T-helper 2 cell treated with Interferon-gamma antibody and Interleukin-4, amounts not matched to agents 5 μg/mL and 100 μg/mL, for 36 hours (primary cell): ENCODE data around the gene B9D1.

ENCODE experiments used
- DNase-seq: peaks from one replicate; pipeline ENCODE4 v3.0.0; 2021; ENCODE audit warnings: low spot score
- H3K27ac Mint-ChIP-seq: one replicate; pipeline ENCODE4 v1.8.0; 2021; ENCODE audit warnings: mild to moderate bottlenecking, mixed read lengths
- H3K27me3 Mint-ChIP-seq: one replicate; pipeline ENCODE4 v1.8.0; 2021; ENCODE audit warnings: low read depth, mixed read lengths
- H3K36me3 Mint-ChIP-seq: one replicate; pipeline ENCODE4 v1.8.0; 2021; ENCODE audit warnings: low read depth, mixed read lengths
- H3K4me1 Mint-ChIP-seq: one replicate; pipeline ENCODE4 v1.8.0; 2021; ENCODE audit warnings: low read depth, mixed read lengths
- H3K4me3 Mint-ChIP-seq: one replicate; pipeline ENCODE4 v1.8.0; 2022; ENCODE audit warnings: mild to moderate bottlenecking, moderate library complexity, mixed read lengths
- H3K9me3 Mint-ChIP-seq: one replicate; pipeline ENCODE4 v1.8.0; 2021; ENCODE audit warnings: mixed read lengths

The B9D1 gene

DNA sequence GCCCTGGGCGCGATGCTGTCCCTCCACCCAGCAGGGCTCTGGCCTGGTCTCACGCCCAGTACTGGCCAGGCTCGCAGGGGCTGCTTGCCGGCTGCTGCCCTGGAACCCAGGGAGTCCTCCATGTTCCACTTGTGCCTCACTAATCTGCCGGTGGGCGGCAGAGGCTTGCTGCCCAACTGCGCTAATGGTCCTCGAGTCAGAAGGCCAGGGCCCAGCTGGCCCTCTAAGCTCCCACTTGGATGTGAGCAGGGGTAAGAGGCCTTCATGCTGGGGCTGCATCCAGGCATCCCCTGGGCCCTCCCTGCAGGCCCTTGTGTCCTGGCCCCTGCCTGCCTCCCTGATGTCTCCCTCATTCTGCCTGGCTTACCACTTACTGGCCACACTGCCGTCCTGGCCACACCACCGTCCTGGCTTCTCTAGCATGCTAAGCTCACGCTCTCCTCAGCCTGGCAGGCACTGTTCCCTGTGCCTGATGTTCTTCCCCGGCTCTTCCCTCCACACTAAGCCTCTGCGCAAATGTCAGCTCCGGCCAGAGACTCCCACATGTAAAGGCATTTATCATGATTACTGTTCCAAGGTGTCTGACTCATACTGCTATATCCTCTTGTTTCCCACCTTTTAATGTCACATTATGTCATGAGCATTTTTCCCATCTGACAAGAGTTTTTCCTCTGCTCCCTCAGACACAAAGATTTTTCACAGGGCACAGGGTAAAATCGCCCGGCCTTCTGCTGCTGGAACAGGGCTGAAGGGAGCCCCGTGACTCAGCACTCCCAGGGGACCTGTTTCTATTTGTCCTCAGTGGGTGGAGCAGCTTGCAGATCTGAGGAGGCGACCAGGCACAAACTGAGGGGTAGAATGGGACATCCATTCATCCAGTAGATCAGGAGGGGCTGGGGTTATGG lies 15.9 kb downstream of the B9D1 start:
- no peaks in the 10 kb centered on the region for H3K36me3 Mint-ChIP-seq
- no peak overlapping the region for H3K4me3 Mint-ChIP-seq
- no peaks in the 10 kb centered on the region for H3K9me3 Mint-ChIP-seq
- DNase-seq: no peak
- H3K27me3 Mint-ChIP-seq: peaks cover 8% of the 10 kb centered on the region
- no peak overlapping the region for H3K27ac Mint-ChIP-seq
- H3K4me1 Mint-ChIP-seq: no peaks in the 10 kb centered on the region

GRCh38 chr17:19345486-19346350 lies 16.8 kb downstream of the B9D1 start:
- Mint-ChIP-seq H3K27ac (no peak overlapping the region), H3K36me3 (no peaks in the 10 kb centered on the region), H3K4me3 (no peak overlapping the region), H3K9me3 (no peaks in the 10 kb centered on the region), H3K4me1 (no peaks in the 10 kb centered on the region), H3K27me3 (peaks cover 3% of the 10 kb centered on the region)
- no peak for DNase-seq

DNA sequence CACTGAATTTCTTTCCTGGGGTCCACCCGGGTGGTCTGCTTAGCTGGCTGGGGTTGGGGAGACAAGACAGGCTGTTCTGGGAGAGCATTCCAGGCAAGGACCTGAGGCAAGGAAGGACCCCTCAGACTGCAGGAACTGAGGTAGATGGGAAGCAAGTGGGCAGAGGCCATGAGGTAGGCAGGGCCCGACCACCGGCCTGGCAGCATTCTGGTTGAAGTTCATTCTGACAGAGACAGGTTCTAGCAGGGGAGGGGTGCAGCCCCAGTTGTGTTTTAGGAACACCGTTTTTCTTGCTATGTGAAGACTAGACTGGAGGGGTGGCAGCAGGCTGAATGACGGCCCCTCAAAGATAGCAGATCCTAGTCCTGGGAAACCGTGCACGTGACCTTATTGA lies 17.5 kb downstream of the B9D1 start:
- Mint-ChIP-seq H3K9me3 (no peaks in the 10 kb centered on the region), H3K27ac (no peak overlapping the region), H3K4me3 (no peak overlapping the region), H3K27me3 (peaks cover 3% of the 10 kb centered on the region), H3K36me3 (no peaks in the 10 kb centered on the region), H3K4me1 (no peaks in the 10 kb centered on the region)
- no peak for DNase-seq

GRCh38 chr17:19344311-19345066 lies 18.0 kb downstream of the B9D1 start:
- Mint-ChIP-seq H3K36me3 (no peaks in the 10 kb centered on the region), H3K9me3 (no peaks in the 10 kb centered on the region)
- no peak for DNase-seq

GRCh38 chr17:19343671-19344151 lies 18.8 kb downstream of the B9D1 start:
- Mint-ChIP-seq H3K27me3 (no peaks in the 10 kb centered on the region), H3K4me3 (no peak overlapping the region), H3K4me1 (no peaks in the 10 kb centered on the region), H3K9me3 (no peaks in the 10 kb centered on the region), H3K27ac (no peak overlapping the region), H3K36me3 (no peaks in the 10 kb centered on the region)
- no peak for DNase-seq

More at GRCh38 chr17:19344311-19345066, 18.0 kb downstream of the B9D1 start:
- Mint-ChIP-seq H3K4me1 (no peaks in the 10 kb centered on the region), H3K4me3 (no peak overlapping the region), H3K27me3 (no peaks in the 10 kb centered on the region), H3K27ac (no peak overlapping the region)

GRCh38 chr17:19343256-19343630 lies 19.3 kb downstream of the B9D1 start:
- Mint-ChIP-seq H3K36me3 (no peaks in the 10 kb centered on the region), H3K9me3 (no peaks in the 10 kb centered on the region)

GRCh38 chr17:19342611-19343255 lies 19.8 kb downstream of the B9D1 start:
- H3K36me3 Mint-ChIP-seq: no peaks in the 10 kb centered on the region
- H3K4me1 Mint-ChIP-seq: no peaks in the 10 kb centered on the region
- no peak overlapping the region for H3K4me3 Mint-ChIP-seq
- no peaks in the 10 kb centered on the region for H3K9me3 Mint-ChIP-seq
- no peak overlapping the region for H3K27ac Mint-ChIP-seq
- no peaks in the 10 kb centered on the region for H3K27me3 Mint-ChIP-seq
- DNase-seq: no peak

More at GRCh38 chr17:19343256-19343630, 19.3 kb downstream of the B9D1 start:
- Mint-ChIP-seq H3K27ac (no peak overlapping the region), H3K27me3 (no peaks in the 10 kb centered on the region), H3K4me3 (no peak overlapping the region), H3K4me1 (no peaks in the 10 kb centered on the region)
- DNase-seq: no peak

- H3K4me3 Mint-ChIP-seq: no peak overlapping the region
- no peak overlapping the region for H3K27ac Mint-ChIP-seq
- H3K27me3 Mint-ChIP-seq: no peaks in the 10 kb centered on the region
- no peaks in the 10 kb centered on the region for H3K9me3 Mint-ChIP-seq
- H3K36me3 Mint-ChIP-seq: no peaks in the 10 kb centered on the region
- no peak for DNase-seq
- no peaks in the 10 kb centered on the region for H3K4me1 Mint-ChIP-seq
Measured at GRCh38 chr17:19341641-19342610, 20.6 kb downstream of the B9D1 start.

DNA sequence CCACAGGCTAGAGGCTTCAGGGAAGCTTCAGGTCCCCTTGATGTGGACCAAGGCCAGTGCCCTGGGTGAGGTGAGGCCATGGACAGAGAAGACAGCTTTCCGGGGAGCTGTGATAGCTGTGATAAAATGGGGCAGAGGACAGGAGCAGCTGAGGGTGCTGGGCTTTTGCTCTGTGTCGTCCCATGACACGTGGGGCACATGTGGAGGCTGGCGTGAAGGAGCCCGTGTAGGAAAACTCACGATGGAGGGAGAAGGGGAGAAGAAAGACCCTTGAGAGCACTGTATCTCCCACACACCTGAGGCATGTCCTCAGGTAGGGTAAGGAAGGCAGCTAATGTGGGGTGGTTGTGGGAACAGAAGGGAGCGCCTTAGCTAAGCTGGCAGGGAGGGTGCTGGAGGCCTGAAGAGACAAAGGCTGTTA lies 21.3 kb downstream of the B9D1 start:
- Mint-ChIP-seq H3K27me3 (no peaks in the 10 kb centered on the region), H3K9me3 (no peaks in the 10 kb centered on the region), H3K4me3 (no peak overlapping the region), H3K4me1 (no peaks in the 10 kb centered on the region), H3K36me3 (no peaks in the 10 kb centered on the region), H3K27ac (no peak overlapping the region)
- no peak for DNase-seq

DNA sequence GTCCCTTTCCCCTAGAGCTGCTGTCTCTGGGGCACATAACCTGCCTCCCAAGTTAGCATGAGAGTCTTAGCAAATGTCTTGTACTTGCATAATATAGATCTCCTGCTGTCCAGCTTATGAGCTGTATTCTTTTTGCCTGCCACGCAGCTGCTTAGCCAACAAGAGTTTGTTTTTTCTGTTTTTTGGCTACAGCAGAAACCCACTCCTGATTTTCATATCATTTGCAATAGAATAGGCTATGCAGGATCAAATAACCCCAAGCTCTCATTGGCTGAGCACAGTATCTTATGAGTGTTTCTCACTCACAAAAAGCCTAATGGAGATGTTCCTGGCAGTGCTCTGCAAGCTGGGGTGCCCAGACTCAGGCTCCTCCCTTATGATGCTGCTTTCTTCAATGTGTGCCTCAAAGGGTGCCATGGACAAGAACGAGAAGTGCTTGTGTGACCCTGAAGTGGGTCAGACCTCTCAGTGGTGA lies 23.1 kb downstream of the B9D1 start:
- Mint-ChIP-seq H3K9me3 (no peaks in the 10 kb centered on the region), H3K36me3 (no peaks in the 10 kb centered on the region), H3K4me1 (no peaks in the 10 kb centered on the region), H3K27ac (no peak overlapping the region), H3K27me3 (no peaks in the 10 kb centered on the region), H3K4me3 (no peak overlapping the region)
- DNase-seq: no peak

DNA sequence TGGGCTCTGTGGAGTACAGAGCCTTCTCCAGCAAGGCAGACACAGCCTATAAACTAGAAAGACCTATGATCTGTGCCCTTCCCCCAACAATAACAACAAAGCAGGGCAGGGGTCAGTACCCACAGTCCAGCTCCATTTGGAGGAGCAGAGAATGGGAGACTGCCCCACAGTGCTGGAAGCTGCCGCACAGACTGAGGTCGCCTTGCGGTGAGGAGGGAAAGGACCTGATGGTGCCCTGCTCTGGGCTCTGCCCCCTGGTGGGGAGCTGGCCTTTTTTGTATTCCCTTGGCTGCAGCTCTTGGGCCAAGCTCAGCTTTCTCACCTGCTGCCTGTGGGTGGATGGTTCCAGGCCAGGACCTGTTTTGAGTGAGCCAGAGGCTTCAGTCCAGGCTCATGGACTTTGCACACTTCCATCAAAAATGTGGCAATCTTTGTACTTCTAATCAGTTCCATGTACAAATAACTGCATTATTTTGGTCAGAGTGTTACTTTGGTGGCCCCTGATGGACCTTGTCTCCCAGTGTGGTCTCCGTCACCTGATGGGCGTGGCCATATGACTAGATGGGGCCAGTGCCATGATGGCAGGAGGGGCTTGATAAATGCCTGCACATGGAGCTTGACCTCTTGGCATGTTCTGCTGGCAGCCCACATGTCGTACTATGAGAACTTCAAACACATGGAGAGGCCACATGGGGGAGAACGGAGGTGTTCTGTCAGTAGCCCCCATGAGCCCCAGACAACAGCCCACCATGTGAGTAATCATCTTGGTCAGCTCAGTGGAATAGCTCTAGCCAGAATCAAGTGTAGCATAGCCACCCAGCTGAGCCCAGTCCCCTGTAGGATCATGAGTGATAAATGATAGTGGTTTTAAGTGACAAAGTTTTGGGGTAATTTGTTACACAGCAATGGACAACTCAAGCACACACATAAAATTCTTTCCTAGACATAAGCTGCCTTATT lies 24.2 kb downstream of the B9D1 start:
- Mint-ChIP-seq H3K9me3 (no peaks in the 10 kb centered on the region), H3K4me1 (no peaks in the 10 kb centered on the region), H3K27me3 (no peaks in the 10 kb centered on the region), H3K4me3 (no peak overlapping the region), H3K27ac (no peak overlapping the region), H3K36me3 (no peaks in the 10 kb centered on the region)
- DNase-seq: peak; percentile 56

GRCh38 chr17:19337712-19338023 lies 24.9 kb downstream of the B9D1 start:
- H3K9me3 Mint-ChIP-seq: no peaks in the 10 kb centered on the region
- H3K27me3 Mint-ChIP-seq: no peaks in the 10 kb centered on the region
- no peaks in the 10 kb centered on the region for H3K4me1 Mint-ChIP-seq
- no peak for DNase-seq
- H3K36me3 Mint-ChIP-seq: no peaks in the 10 kb centered on the region
- H3K27ac Mint-ChIP-seq: no peak overlapping the region
- H3K4me3 Mint-ChIP-seq: no peak overlapping the region
